Measurements from ENCODE around the gene EFNA5.

- TF ChIP-seq, protein P1, sequence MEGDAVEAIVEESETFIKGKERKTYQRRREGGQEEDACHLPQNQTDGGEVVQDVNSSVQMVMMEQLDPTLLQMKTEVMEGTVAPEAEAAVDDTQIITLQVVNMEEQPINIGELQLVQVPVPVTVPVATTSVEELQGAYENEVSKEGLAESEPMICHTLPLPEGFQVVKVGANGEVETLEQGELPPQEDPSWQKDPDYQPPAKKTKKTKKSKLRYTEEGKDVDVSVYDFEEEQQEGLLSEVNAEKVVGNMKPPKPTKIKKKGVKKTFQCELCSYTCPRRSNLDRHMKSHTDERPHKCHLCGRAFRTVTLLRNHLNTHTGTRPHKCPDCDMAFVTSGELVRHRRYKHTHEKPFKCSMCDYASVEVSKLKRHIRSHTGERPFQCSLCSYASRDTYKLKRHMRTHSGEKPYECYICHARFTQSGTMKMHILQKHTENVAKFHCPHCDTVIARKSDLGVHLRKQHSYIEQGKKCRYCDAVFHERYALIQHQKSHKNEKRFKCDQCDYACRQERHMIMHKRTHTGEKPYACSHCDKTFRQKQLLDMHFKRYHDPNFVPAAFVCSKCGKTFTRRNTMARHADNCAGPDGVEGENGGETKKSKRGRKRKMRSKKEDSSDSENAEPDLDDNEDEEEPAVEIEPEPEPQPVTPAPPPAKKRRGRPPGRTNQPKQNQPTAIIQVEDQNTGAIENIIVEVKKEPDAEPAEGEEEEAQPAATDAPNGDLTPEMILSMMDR (conservative IDR thresholded peaks at IDR 0.05): no peak
- TF ChIP-seq EZH2 (IDR thresholded peaks at IDR 0.05; ENCODE audit: low read depth): no peak
Observed at GRCh38 chr5:107592515-107592914, 78.2 kb downstream of the EFNA5 start.

All from PC-9 (cell line).